HG03280 (cell line): Measurements from ENCODE around the gene GOLGB1.

ENCODE experiments used
- ATAC-seq: cut with Tn5 transposase; IDR thresholded peaks from one replicate; pipeline ENCODE4 v1.9.1; 2021; ENCODE audit warnings: mild to moderate bottlenecking, moderate library complexity; ENCODE audit not compliant: unreplicated experiment

The GOLGB1 gene

GRCh38 chr3:121641127-121641526 lies 108.4 kb downstream of the GOLGB1 start:
- ATAC-seq: no peak

DNA sequence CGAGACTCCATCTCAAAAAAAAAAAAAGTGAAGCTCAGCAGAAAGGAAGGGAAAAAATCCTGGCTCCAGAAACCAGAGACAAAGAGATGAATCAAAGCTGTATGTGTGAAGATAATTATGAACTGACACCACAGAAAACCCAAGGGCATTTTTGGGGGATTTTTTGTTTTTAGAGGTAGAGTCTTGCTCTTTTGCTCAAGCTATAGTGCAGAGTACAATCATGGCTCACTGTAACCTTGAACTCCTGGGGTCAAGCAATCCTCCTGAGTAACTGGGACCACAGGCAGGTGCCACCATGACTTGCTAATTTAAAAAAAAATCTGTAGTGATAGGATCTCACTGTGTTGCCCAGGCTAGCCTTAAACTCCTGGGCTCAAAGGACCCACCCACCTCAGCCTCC lies 111.6 kb downstream of the GOLGB1 start:
- ATAC-seq: no peak

- ATAC-seq: no peak
Measured at GRCh38 chr3:121630355-121630754, 119.2 kb downstream of the GOLGB1 start.

- ATAC-seq: no peak
Measured at GRCh38 chr3:121629601-121630000, 119.9 kb downstream of the GOLGB1 start.

- ATAC-seq: no peak
Measured at GRCh38 chr3:121627622-121628021, 121.9 kb downstream of the GOLGB1 start.

GRCh38 chr3:121627211-121627610 lies 122.3 kb downstream of the GOLGB1 start:
- ATAC-seq: no peak

GRCh38 chr3:121626495-121626894 lies 123.0 kb downstream of the GOLGB1 start:
- ATAC-seq: no peak

- no peak for ATAC-seq
Measured at GRCh38 chr3:121624147-121624899, 125.2 kb downstream of the GOLGB1 start.

GRCh38 chr3:121621491-121621890 lies 128.1 kb downstream of the GOLGB1 start:
- no peak for ATAC-seq

DNA sequence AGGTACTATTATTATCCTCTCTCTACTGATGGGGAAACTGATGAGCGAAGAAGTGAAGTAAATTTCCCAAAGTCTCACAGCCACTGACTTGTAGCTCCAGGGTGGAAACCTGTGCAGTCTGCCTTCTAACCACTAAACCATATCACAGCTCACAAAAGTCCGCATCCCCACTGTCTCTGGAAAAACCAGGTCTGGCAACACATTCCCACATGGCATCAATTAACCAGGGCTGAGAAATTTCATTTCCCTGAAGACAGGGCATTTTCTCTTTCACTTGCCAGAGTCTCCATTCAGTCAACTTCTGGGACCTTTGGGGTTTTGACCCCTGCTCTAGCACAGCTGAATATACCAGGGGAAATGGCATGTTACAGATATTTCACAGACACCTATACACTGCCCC lies 129.8 kb downstream of the GOLGB1 start:
- ATAC-seq: no peak
